ENCODE data around the gene MAGEA6.

GRCh38 chrX:152798945-152799344 is 29.5 kb upstream of the MAGEA6 start:
- TF ChIP-seq CTCF (IDR thresholded peaks at IDR 0.05; ENCODE audit: low read depth, low read length) = no peak
- no peak for TF ChIP-seq MYC (IDR thresholded peaks at IDR 0.05; ENCODE audit: low read depth, low read length)
- TF ChIP-seq POLR2A (IDR thresholded peaks at IDR 0.05; ENCODE audit: extremely low read depth, insufficient read length) = no peak
- no peak for TF ChIP-seq MAX (IDR thresholded peaks at IDR 0.05; ENCODE audit: low read depth, low read length)

Measured in NB4 (cell line).